GM19240 (cell line): ENCODE results near the gene SNX32.

Experiments
- DNase-seq: peaks from one replicate; pipeline ENCODE4 v3.0.0; 2011; ENCODE audit warnings: low spot score; ENCODE audit not compliant: insufficient read length

SNX32 gene

GRCh38 chr11:65833297-65834030 is at the start of gene SNX32:
SNX32 (plus strand) TSS chr11:65833963; CDS start chr11:65834066, 103 bp downstream.
- peak; percentile 98 for DNase-seq

GRCh38 chr11:65785319-65786007 is 48.3 kb upstream of the SNX32 start:
- no peak for DNase-seq

- DNase-seq: no peak
Measured at GRCh38 chr11:65786008-65786785, 47.6 kb upstream of the SNX32 start.

GRCh38 chr11:65786786-65787636 is 46.8 kb upstream of the SNX32 start, which contains the start of gene OVOL1:
OVOL1 (plus strand) TSS chr11:65787063; CDS start chr11:65787374, 311 bp downstream.
- no peak for DNase-seq

DNA sequence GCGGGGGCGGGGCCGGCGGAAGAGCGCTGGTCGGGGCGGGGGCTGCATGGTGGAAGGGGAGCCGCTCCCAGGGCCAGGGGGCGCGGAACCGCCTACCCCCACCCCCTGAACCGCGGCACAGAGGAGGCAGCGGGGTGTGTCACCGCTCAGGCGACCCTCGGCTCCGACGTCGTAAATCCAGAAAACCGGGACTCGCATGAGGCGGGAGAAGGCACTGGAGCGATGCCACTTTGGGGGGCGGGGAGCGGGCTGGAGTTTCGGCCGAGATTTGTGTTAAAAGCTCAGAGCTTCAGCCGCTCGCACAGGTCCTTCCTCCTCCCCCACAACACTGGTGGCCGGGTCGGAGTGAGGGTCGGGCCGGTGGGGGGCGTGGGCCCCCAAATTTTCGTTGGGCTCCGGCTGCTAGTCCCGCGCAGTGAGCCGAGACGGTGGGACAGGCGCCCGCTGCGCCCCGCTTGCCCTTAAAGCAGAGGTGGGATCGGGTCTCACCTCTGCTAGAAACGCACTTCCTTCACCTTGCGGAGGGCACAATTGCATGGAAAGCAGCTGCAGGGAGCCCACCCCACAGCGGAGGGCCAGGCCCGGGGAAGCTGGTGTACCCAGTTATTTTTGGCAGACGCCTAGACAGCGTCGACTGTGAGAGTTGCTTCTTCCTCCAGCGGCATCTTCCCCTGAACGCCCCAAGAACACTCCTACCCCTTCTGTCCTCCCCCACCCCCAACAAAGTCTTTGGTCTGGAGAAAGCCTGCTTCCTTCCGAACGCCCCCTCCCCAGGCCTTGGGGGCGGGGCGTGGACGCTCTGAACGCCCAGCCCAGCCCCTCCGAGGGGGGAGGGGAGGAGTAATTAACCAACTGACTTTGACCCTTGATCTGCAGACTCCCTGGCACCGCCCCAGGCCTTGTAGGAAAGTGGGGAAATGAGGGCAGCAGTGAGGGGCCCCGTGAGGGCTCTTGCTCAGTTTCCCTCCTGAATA is 45.8 kb upstream of the SNX32 start:
- no peak for DNase-seq

- no peak for DNase-seq
Measured at GRCh38 chr11:65788821-65789220, 44.9 kb upstream of the SNX32 start.

DNA sequence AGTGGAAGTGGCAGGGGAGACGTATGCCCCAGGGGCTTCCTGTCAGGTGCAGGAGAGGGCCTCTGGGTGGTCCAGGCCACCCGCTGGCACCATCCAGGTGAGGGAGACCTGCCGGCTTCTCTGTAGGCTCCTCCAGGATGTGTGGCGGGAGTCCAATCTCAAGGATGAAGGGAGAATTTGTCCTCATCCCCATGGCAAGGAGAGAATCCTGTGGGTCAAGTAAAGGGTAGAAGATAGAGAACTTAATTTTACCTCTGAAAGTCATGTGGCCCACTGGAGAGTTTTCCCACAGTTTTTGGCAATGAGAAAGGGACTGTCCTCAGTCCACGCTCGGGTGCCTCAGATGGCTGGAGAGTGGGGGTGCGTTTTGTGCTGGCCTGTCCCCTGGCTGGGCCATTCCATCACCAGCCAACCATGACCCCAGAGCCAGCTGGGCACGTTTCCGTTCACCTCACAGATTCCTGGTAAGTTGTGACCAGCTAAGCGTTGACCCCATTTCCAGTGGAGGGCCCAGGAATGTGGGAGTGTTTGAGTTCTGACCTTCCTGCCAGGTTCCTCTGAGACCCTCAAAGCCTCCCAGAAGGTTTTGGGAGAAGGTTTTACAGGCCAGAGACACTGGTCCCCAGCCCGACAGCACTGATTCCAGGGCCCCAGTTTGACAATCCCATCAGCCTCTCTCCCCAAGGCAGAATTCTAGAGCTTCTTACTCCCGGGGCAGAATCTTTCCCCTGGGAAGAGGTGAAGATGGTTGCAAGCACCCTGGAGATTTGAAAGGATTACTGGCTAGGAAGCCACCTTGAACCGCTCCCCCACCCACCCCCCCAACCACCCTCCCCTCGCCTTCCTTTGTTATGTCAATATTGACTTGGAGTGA is 44.3 kb upstream of the SNX32 start:
- DNase-seq: no peak

DNA sequence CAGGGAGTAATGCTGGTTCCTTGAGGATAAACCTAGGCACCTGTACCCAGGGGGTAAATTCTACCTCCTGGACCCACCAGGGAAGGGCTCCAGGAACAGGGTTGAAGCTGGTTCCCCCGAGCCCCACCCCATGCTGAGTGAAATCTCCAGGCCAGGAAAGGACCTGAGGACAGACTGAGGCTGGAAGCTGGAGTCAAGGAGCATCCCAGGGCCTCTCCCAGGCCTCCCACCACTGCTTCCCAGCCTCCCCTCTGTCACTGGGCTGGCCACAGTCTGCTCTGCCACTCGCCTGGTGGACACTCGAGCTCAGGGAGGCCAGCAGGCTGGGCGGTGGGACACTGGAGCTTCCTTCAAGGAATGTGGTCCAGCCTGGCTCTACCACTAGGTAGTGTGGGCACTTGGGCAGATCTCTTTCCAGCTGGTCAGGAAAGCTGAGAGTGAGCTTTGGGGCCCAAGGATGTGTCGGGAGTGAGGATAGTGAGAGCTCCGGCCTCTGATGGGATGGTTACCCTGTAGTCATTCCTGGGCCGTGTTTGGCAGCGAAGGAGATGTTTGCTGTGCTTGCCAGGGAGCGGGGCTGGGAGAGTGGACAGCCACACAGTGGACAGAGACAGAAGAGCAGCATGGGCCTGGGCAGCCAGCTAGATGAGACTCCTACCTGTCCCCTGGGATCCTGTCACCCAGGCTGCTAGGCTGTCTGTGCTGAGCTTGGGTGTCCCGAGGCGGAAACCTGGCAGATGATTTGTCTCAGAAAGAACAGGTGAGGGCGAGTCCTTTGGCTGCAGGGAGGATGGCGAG is 43.5 kb upstream of the SNX32 start:
- no peak for DNase-seq

GRCh38 chr11:65790902-65791650 is 42.7 kb upstream of the SNX32 start:
- DNase-seq: no peak

- DNase-seq: peak; percentile 90
Measured at GRCh38 chr11:65791719-65792213, 42.0 kb upstream of the SNX32 start.

DNA sequence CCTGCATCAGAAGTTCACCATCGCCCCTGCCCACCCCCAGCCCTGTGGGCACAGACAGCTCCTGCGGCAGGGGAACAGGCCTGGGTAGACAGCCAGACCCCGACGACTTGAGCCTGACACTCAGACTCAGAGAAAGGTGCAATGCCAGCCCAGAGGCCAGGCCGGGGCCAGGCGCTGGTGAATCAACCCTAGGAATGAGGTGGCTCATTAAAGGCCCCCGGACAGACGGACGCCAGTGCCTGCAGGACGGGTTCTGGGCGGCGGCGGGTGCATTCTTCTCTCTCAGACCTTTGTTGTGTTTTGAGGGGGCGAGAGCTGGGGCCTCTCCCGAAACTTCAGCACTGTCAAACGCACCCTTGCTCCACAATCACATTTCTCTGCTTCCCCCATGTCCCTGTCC is 41.3 kb upstream of the SNX32 start:
- no peak for DNase-seq

- no peak for DNase-seq
Measured at GRCh38 chr11:65793144-65793581, 40.6 kb upstream of the SNX32 start.

DNA sequence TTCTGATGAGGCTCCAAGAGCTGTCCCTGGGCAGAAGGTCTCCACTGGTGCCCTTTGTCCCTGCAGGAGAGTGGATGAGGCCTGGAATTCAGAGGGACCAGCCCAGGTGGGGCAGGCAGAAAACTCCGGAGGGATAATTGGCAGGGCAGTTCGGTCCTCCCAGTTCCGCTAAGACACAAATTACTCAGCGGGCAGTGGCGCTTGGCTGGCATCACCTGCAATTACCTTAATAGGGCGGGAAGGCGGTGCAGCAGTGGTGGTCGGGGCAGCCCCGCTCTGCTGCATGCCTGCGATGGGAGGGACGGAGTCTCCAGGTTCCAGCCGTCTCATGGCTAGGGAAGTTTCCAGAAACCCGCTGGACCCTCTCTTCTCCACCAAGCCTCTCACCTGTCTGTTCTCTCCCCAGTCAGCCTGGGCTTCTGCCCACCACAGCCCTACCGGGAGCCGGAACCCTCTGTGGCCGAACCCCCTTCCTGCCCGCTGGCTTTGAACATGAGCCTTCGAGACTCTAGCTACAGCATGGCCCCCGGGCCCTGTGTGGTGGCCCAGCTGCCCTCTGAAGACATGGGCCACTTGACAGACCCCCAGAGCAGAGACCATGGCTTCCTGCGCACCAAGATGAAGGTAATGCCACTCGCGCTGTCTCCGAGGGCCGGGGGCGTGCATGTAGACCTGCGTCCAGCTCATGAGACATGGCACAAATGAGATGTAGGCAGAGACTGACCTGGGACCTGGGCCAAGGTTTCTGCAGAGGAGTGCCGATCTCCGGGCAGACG is 40.0 kb upstream of the SNX32 start:
- no peak for DNase-seq

DNA sequence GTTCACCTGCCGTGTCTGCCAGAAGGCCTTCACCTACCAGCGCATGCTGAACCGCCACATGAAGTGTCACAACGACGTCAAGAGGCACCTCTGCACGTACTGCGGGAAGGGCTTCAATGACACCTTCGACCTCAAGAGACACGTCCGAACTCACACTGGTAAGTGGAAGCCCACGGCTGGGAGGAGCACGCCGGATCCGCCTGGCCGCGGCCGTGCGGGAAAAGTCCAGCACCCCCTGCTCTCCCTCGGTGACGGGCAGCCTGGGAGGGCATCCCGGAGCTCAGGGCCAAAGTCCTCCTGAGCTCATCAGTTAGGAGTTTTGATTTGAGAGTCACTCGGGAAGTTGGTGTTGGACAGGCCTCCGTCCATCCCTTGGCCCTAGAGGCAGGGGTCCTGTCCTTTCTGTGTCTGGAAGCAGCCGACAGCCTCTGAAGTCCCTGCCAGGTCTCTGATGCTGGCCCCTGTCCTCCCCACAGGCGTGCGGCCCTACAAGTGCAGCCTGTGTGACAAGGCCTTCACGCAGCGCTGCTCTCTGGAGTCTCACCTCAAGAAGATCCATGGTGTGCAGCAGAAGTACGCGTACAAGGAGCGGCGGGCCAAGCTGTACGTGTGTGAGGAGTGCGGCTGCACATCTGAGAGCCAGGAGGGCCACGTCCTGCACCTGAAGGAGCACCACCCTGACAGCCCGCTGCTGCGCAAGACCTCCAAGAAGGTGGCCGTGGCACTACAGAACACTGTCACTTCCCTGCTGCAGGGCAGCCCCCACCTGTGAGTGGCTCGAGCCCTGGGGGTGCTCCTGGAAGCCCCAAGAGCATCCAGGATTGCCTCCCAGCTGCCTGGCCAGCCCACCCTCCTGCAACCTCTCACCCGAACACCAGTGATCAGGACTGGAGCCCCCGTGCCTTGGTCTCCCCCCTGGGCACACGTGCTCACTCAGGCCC is 38.9 kb upstream of the SNX32 start:
- no peak for DNase-seq
